ENCODE measurements around the gene SPSB4.

DNA sequence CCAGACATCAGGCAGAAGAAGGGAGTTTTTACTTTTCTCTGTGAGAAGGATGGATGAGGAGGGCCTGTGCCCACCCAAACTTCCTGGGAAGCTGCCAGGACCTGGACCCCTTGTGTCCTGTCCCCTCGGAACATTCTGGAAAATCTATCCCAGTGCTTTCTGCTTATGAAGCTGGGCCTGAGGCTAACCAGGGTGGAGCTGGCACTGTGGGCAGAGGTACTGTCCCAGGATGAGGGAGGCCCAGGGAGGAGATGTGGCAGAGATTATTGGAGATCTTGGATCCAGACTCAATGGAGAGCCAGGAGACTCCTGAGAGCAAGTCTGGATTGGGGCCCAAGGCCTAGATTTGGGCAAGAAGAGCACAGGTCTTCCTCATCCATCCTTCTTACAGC, 44.4 kb downstream of the SPSB4 start:
- no peak for TF ChIP-seq POLR2A (IDR thresholded peaks at IDR 0.05)
- TF ChIP-seq, protein P1, sequence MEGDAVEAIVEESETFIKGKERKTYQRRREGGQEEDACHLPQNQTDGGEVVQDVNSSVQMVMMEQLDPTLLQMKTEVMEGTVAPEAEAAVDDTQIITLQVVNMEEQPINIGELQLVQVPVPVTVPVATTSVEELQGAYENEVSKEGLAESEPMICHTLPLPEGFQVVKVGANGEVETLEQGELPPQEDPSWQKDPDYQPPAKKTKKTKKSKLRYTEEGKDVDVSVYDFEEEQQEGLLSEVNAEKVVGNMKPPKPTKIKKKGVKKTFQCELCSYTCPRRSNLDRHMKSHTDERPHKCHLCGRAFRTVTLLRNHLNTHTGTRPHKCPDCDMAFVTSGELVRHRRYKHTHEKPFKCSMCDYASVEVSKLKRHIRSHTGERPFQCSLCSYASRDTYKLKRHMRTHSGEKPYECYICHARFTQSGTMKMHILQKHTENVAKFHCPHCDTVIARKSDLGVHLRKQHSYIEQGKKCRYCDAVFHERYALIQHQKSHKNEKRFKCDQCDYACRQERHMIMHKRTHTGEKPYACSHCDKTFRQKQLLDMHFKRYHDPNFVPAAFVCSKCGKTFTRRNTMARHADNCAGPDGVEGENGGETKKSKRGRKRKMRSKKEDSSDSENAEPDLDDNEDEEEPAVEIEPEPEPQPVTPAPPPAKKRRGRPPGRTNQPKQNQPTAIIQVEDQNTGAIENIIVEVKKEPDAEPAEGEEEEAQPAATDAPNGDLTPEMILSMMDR (IDR thresholded peaks at IDR 0.05): no peak
